ENCODE data around the gene BCAS3.
"Not testable (repeated sequence)": the region's sequence is repeated elsewhere in the genome, so short reads cannot be mapped to it uniquely, and the experiment has no call there.

BCAS3 gene

GRCh38 chr17:60904582-60904981, 226.9 kb downstream of the BCAS3 start:
- H3K27me3 ChIP-seq (ENCODE audit: control insufficient read depth, insufficient read depth, low read length) = no peaks in the 10 kb centered on the region
- H3K9ac ChIP-seq (ENCODE audit: low read length) = no peak overlapping the region
- no peak overlapping the region for H3K27ac ChIP-seq (ENCODE audit: low read depth, low read length)
- H3K4me1 ChIP-seq (ENCODE audit: control insufficient read depth, insufficient read depth, low read length) = no peaks in the 10 kb centered on the region
- H3K4me3 ChIP-seq (ENCODE audit: low read length) = no peak overlapping the region
- H3K36me3 ChIP-seq (ENCODE audit: control insufficient read depth, insufficient read depth, low read length) = no peaks in the 10 kb centered on the region

- no peaks in the 10 kb centered on the region for H3K27me3 ChIP-seq (ENCODE audit: control insufficient read depth, insufficient read depth, low read length)
- no peak overlapping the region for H3K27ac ChIP-seq (ENCODE audit: low read depth, low read length)
- no peaks in the 10 kb centered on the region for H3K4me1 ChIP-seq (ENCODE audit: control insufficient read depth, insufficient read depth, low read length)
- no peaks in the 10 kb centered on the region for H3K36me3 ChIP-seq (ENCODE audit: control insufficient read depth, insufficient read depth, low read length)
- no peak overlapping the region for H3K9ac ChIP-seq (ENCODE audit: low read length)
- no peak overlapping the region for H3K4me3 ChIP-seq (ENCODE audit: low read length)
Observed at GRCh38 chr17:60905709-60906108, 228.1 kb downstream of the BCAS3 start.

GRCh38 chr17:60908324-60908723, 230.7 kb downstream of the BCAS3 start:
- Histone ChIP-seq H3K36me3 (ENCODE audit: control insufficient read depth, insufficient read depth, low read length) (no peaks in the 10 kb centered on the region), H3K4me3 (ENCODE audit: low read length) (no peak overlapping the region), H3K4me1 (ENCODE audit: control insufficient read depth, insufficient read depth, low read length) (no peaks in the 10 kb centered on the region), H3K9ac (ENCODE audit: low read length) (no peak overlapping the region), H3K27me3 (ENCODE audit: control insufficient read depth, insufficient read depth, low read length) (no peaks in the 10 kb centered on the region), H3K27ac (ENCODE audit: low read depth, low read length) (no peak overlapping the region)

GRCh38 chr17:60909405-60909804, 231.8 kb downstream of the BCAS3 start:
- Histone ChIP-seq H3K4me1 (ENCODE audit: control insufficient read depth, insufficient read depth, low read length) (no peaks in the 10 kb centered on the region), H3K9ac (ENCODE audit: low read length) (no peak overlapping the region), H3K4me3 (ENCODE audit: low read length) (no peak overlapping the region), H3K27ac (ENCODE audit: low read depth, low read length) (no peak overlapping the region), H3K27me3 (ENCODE audit: control insufficient read depth, insufficient read depth, low read length) (no peaks in the 10 kb centered on the region), H3K36me3 (ENCODE audit: control insufficient read depth, insufficient read depth, low read length) (no peaks in the 10 kb centered on the region)

- Histone ChIP-seq H3K36me3 (ENCODE audit: control insufficient read depth, insufficient read depth, low read length) (no peaks in the 10 kb centered on the region), H3K4me1 (ENCODE audit: control insufficient read depth, insufficient read depth, low read length) (no peaks in the 10 kb centered on the region), H3K9ac (ENCODE audit: low read length) (no peak overlapping the region), H3K27ac (ENCODE audit: low read depth, low read length) (no peak overlapping the region), H3K27me3 (ENCODE audit: control insufficient read depth, insufficient read depth, low read length) (no peaks in the 10 kb centered on the region), H3K4me3 (ENCODE audit: low read length) (no peak overlapping the region)
Observed at GRCh38 chr17:60910415-60910814, 232.8 kb downstream of the BCAS3 start.

- Histone ChIP-seq H3K4me1 (ENCODE audit: control insufficient read depth, insufficient read depth, low read length) (no peaks in the 10 kb centered on the region), H3K36me3 (ENCODE audit: control insufficient read depth, insufficient read depth, low read length) (no peaks in the 10 kb centered on the region), H3K9ac (ENCODE audit: low read length) (no peak overlapping the region), H3K27ac (ENCODE audit: low read depth, low read length) (no peak overlapping the region), H3K4me3 (ENCODE audit: low read length) (no peak overlapping the region), H3K27me3 (ENCODE audit: control insufficient read depth, insufficient read depth, low read length) (no peaks in the 10 kb centered on the region)
Observed at GRCh38 chr17:60914078-60914477, 236.4 kb downstream of the BCAS3 start.

GRCh38 chr17:60916043-60916442, 238.4 kb downstream of the BCAS3 start:
- no peak overlapping the region for H3K4me3 ChIP-seq (ENCODE audit: low read length)

GRCh38 chr17:60920107-60920506, 242.5 kb downstream of the BCAS3 start:
- Histone ChIP-seq H3K4me3 (ENCODE audit: low read length) (no peak overlapping the region), H3K27ac (ENCODE audit: low read depth, low read length) (no peak overlapping the region), H3K4me1 (ENCODE audit: control insufficient read depth, insufficient read depth, low read length) (no peaks in the 10 kb centered on the region), H3K36me3 (ENCODE audit: control insufficient read depth, insufficient read depth, low read length) (no peaks in the 10 kb centered on the region), H3K9ac (ENCODE audit: low read length) (no peak overlapping the region), H3K27me3 (ENCODE audit: control insufficient read depth, insufficient read depth, low read length) (no peaks in the 10 kb centered on the region)

More at GRCh38 chr17:60916043-60916442, 238.4 kb downstream of the BCAS3 start:
- Histone ChIP-seq H3K9ac (ENCODE audit: low read length) (no peak overlapping the region), H3K27ac (ENCODE audit: low read depth, low read length) (no peak overlapping the region), H3K36me3 (ENCODE audit: control insufficient read depth, insufficient read depth, low read length) (no peaks in the 10 kb centered on the region), H3K27me3 (ENCODE audit: control insufficient read depth, insufficient read depth, low read length) (no peaks in the 10 kb centered on the region), H3K4me1 (ENCODE audit: control insufficient read depth, insufficient read depth, low read length) (no peaks in the 10 kb centered on the region)

GRCh38 chr17:60923000-60923399, 245.3 kb downstream of the BCAS3 start:
- Histone ChIP-seq H3K4me1 (ENCODE audit: control insufficient read depth, insufficient read depth, low read length) (no peaks in the 10 kb centered on the region), H3K27me3 (ENCODE audit: control insufficient read depth, insufficient read depth, low read length) (no peaks in the 10 kb centered on the region), H3K27ac (ENCODE audit: low read depth, low read length) (no peak overlapping the region), H3K36me3 (ENCODE audit: control insufficient read depth, insufficient read depth, low read length) (no peaks in the 10 kb centered on the region), H3K9ac (ENCODE audit: low read length) (no peak overlapping the region), H3K4me3 (ENCODE audit: low read length) (no peak overlapping the region)

- Histone ChIP-seq H3K4me3 (ENCODE audit: low read length) (no peak overlapping the region), H3K27me3 (ENCODE audit: control insufficient read depth, insufficient read depth, low read length) (no peaks in the 10 kb centered on the region), H3K27ac (ENCODE audit: low read depth, low read length) (no peak overlapping the region), H3K9ac (ENCODE audit: low read length) (no peak overlapping the region), H3K36me3 (ENCODE audit: control insufficient read depth, insufficient read depth, low read length) (no peaks in the 10 kb centered on the region), H3K4me1 (ENCODE audit: control insufficient read depth, insufficient read depth, low read length) (no peaks in the 10 kb centered on the region)
Observed at GRCh38 chr17:60926466-60927183, 249.0 kb downstream of the BCAS3 start.

- Histone ChIP-seq H3K36me3 (ENCODE audit: control insufficient read depth, insufficient read depth, low read length) (no peaks in the 10 kb centered on the region), H3K4me3 (ENCODE audit: low read length) (no peak overlapping the region), H3K27me3 (ENCODE audit: control insufficient read depth, insufficient read depth, low read length) (no peaks in the 10 kb centered on the region), H3K9ac (ENCODE audit: low read length) (no peak overlapping the region), H3K4me1 (ENCODE audit: control insufficient read depth, insufficient read depth, low read length) (no peaks in the 10 kb centered on the region), H3K27ac (ENCODE audit: low read depth, low read length) (no peak overlapping the region)
Observed at GRCh38 chr17:60933739-60934138, 256.1 kb downstream of the BCAS3 start.

GRCh38 chr17:60934723-60935122, 257.1 kb downstream of the BCAS3 start:
- H3K27me3 ChIP-seq (ENCODE audit: control insufficient read depth, insufficient read depth, low read length) = no peaks in the 10 kb centered on the region
- H3K27ac ChIP-seq (ENCODE audit: low read depth, low read length) = no peak overlapping the region
- no peak overlapping the region for H3K4me3 ChIP-seq (ENCODE audit: low read length)
- H3K36me3 ChIP-seq (ENCODE audit: control insufficient read depth, insufficient read depth, low read length) = no peaks in the 10 kb centered on the region
- H3K9ac ChIP-seq (ENCODE audit: low read length) = no peak overlapping the region
- H3K4me1 ChIP-seq (ENCODE audit: control insufficient read depth, insufficient read depth, low read length) = no peaks in the 10 kb centered on the region

- H3K27ac ChIP-seq (ENCODE audit: low read depth, low read length); H3K4me3 ChIP-seq (ENCODE audit: low read length); H3K36me3 ChIP-seq (ENCODE audit: control insufficient read depth, insufficient read depth, low read length): not testable (repeated sequence)
Observed at GRCh38 chr17:60935991-60936390, 258.3 kb downstream of the BCAS3 start.

More at GRCh38 chr17:60935991-60936390, 258.3 kb downstream of the BCAS3 start:
- H3K9ac ChIP-seq (ENCODE audit: low read length); H3K4me1 ChIP-seq (ENCODE audit: control insufficient read depth, insufficient read depth, low read length); H3K27me3 ChIP-seq (ENCODE audit: control insufficient read depth, insufficient read depth, low read length): not testable (repeated sequence)

Data from rectal smooth muscle tissue (tissue), 1 donor.